Dedifferentiated amniotic fluid mesenchymal stem cell (primary cell): ENCODE measurements around the gene SAFB2.
"Not testable (repeated sequence)": the region's sequence is repeated elsewhere in the genome, so short reads cannot be mapped to it uniquely, and the experiment has no call there.

ENCODE experiments used
- DNase-seq: peaks from one replicate; pipeline ENCODE4 v3.0.0-alpha.2; 2016; ENCODE audit errors: extremely low spot score

SAFB2 gene

GRCh38 chr19:5632657-5633056, 10.1 kb upstream of the SAFB2 start:
- no peak for DNase-seq

- DNase-seq, result no peak
Measured at GRCh38 chr19:5632241-5632612, 9.7 kb upstream of the SAFB2 start.

GRCh38 chr19:5631567-5632240, 9.1 kb upstream of the SAFB2 start:
- DNase-seq, result no peak

GRCh38 chr19:5628919-5629481, 6.4 kb upstream of the SAFB2 start:
- no peak for DNase-seq

- no peak for DNase-seq
Measured at GRCh38 chr19:5628461-5628860, 5.9 kb upstream of the SAFB2 start.

GRCh38 chr19:5627395-5627904, 4.9 kb upstream of the SAFB2 start:
- no peak for DNase-seq

GRCh38 chr19:5625641-5626040, 3.1 kb upstream of the SAFB2 start:
- no peak for DNase-seq

GRCh38 chr19:5624741-5625278, 2.2 kb upstream of the SAFB2 start:
- no peak for DNase-seq

- DNase-seq, result peak; percentile 39
Measured at GRCh38 chr19:5624018-5624663, 1.6 kb upstream of the SAFB2 start.

GRCh38 chr19:5623397-5624017, 931 bp upstream of the SAFB2 start:
- DNase-seq, result no peak

GRCh38 chr19:5621945-5622464, 571 bp downstream of the SAFB2 start:
- DNase-seq, result no peak

GRCh38 chr19:5621311-5621944, 1.1 kb downstream of the SAFB2 start:
- no peak for DNase-seq

- DNase-seq, result no peak
Measured at GRCh38 chr19:5619946-5620345, 2.6 kb downstream of the SAFB2 start.

- no peak for DNase-seq
Measured at GRCh38 chr19:5618591-5618990, 4.0 kb downstream of the SAFB2 start.

GRCh38 chr19:5617080-5617479, 5.5 kb downstream of the SAFB2 start:
- no peak for DNase-seq

GRCh38 chr19:5615756-5616327, 6.7 kb downstream of the SAFB2 start:
- DNase-seq, result no peak

- no peak for DNase-seq
Measured at GRCh38 chr19:5612891-5613865, 9.4 kb downstream of the SAFB2 start.

- no peak for DNase-seq
Measured at GRCh38 chr19:5609881-5610448, 12.6 kb downstream of the SAFB2 start.

GRCh38 chr19:5608766-5609165, 13.8 kb downstream of the SAFB2 start:
- not testable (repeated sequence) for DNase-seq

GRCh38 chr19:5608291-5608690, 14.3 kb downstream of the SAFB2 start:
- no peak for DNase-seq
